Measurements from ENCODE around the gene DLGAP1. TPM values are rescaled to one million over a fixed set of nuclear protein-coding genes. Genes with fewer than 3 reads are reported as not detected.
A peak's percentile ranks its signal among the peaks of the same experiment; 100 is the strongest.

DLGAP1 gene
- total and polyA plus RNA-seq, 5 experiments from 2014 or later: not detected

GRCh38 chr18:3450012-3450798 lies 1004.9 kb downstream of the DLGAP1 start, which contains the start of gene TGIF1:
Gene TGIF1, plus strand, starts transcription at chr18:3450172. Its CDS starts 318 bp downstream, at chr18:3450490.
- H3K4me3 Mint-ChIP-seq: peak within 1 kb of the TSS; percentile 92 to 99 (median 97)
- DNase-seq (peak; percentile 67 to 91 (median 80)), ATAC-seq (peak; percentile 11 to 18)
- H3K9me3 Mint-ChIP-seq: no peaks in the 10 kb centered on the region
- H3K27ac Mint-ChIP-seq: peak within 1 kb of the TSS; percentile 99 to 100 (median 100)
- POLR2A ChIA-PET: interaction anchor here (0.8 to 8.3 kb wide), 15 partner anchors 8 to 1845 kb away, joined by 3 to 112 read pairs (median 5); partner anchors contain the start of genes METTL4, MYL12A, MYL12B and NDC80
- H3K36me3 Mint-ChIP-seq: no peaks in the 10 kb centered on the region
- H3K4me1 Mint-ChIP-seq: peaks cover 16 to 55% (median 43%) of the 10 kb centered on the region in 4 donors
- H3K27me3 Mint-ChIP-seq: peaks cover 0 to 3% (median 0%) of the 10 kb centered on the region in 5 donors

GRCh38 chr18:3449512-3450011 lies 1005.5 kb downstream of the DLGAP1 start:
- peak in 8 of 10 donors; percentile 60 to 90 (median 75) for DNase-seq
- H3K27me3 Mint-ChIP-seq: peaks cover 0 to 3% (median 0%) of the 10 kb centered on the region in 5 donors
- H3K4me3 Mint-ChIP-seq: peak overlapping the region; percentile 88 to 99 (median 97)
- peak overlapping the region; percentile 98 to 100 (median 100) for H3K27ac Mint-ChIP-seq
- no peaks in the 10 kb centered on the region for H3K9me3 Mint-ChIP-seq
- POLR2A ChIA-PET: interaction anchor here (0.5 to 8.3 kb wide), 21 partner anchors 9 to 878 kb away, joined by 3 to 112 read pairs (median 4); partner anchors contain the start of genes METTL4, MYL12A, MYL12B and NDC80
- H3K36me3 Mint-ChIP-seq: no peaks in the 10 kb centered on the region
- peak; percentile 13 to 14 for ATAC-seq
- H3K4me1 Mint-ChIP-seq: peaks cover 13 to 50% (median 39%) of the 10 kb centered on the region in 4 donors

GRCh38 chr18:3448838-3449511 lies 1006.1 kb downstream of the DLGAP1 start:
- Mint-ChIP-seq H3K4me1 (peaks cover 13 to 46% (median 36%) of the 10 kb centered on the region in 4 donors), H3K27me3 (peaks cover 0 to 3% (median 0%) of the 10 kb centered on the region in 5 donors), H3K27ac (peak overlapping the region; percentile 98 to 100 (median 100)), H3K9me3 (no peaks in the 10 kb centered on the region), H3K4me3 (peak overlapping the region; percentile 88 to 99 (median 97)), H3K36me3 (no peaks in the 10 kb centered on the region)
- peak; percentile 59 to 93 (median 84) for DNase-seq
- POLR2A ChIA-PET: interaction anchor here (0.5 to 8.3 kb wide), 23 partner anchors 10 to 878 kb away, joined by 3 to 112 read pairs (median 4); partner anchors contain the start of genes METTL4, MYL12A, MYL12B and NDC80
- peak; percentile 41 to 61 for ATAC-seq

GRCh38 chr18:3447895-3448837 lies 1006.9 kb downstream of the DLGAP1 start:
- POLR2A ChIA-PET: interaction anchor here (0.5 to 8.3 kb wide), 28 partner anchors 8 to 1858 kb away, joined by 3 to 112 read pairs (median 4); partner anchors contain the start of genes MYL12A and MYL12B
- ATAC-seq (peak; percentile 52 to 59), DNase-seq (peak; percentile 66 to 94 (median 85))
- peak overlapping the region; percentile 88 to 99 (median 97) for H3K4me3 Mint-ChIP-seq
- peak overlapping the region; percentile 98 to 100 (median 100) for H3K27ac Mint-ChIP-seq
- H3K36me3 Mint-ChIP-seq: no peaks in the 10 kb centered on the region
- peaks cover 13 to 38% (median 28%) of the 10 kb centered on the region in 4 donors for H3K4me1 Mint-ChIP-seq
- peaks cover 0 to 3% (median 0%) of the 10 kb centered on the region in 5 donors for H3K27me3 Mint-ChIP-seq
- no peaks in the 10 kb centered on the region for H3K9me3 Mint-ChIP-seq

GRCh38 chr18:3447068-3447894 lies 1007.8 kb downstream of the DLGAP1 start:
- Mint-ChIP-seq H3K9me3 (no peaks in the 10 kb centered on the region), H3K4me1 (peaks cover 7 to 29% (median 20%) of the 10 kb centered on the region in 4 donors), H3K27me3 (peaks cover 0 to 3% (median 0%) of the 10 kb centered on the region in 5 donors), H3K27ac (peak overlapping the region; percentile 98 to 100 (median 100)), H3K4me3 (peak overlapping the region; percentile 88 to 99 (median 97)), H3K36me3 (no peaks in the 10 kb centered on the region)
- DNase-seq: peak in 4 of 10 donors; percentile 7 to 26 (median 14)
- POLR2A ChIA-PET: interaction anchor here (0.5 to 8.3 kb wide), 21 partner anchors 7 to 1859 kb away, joined by 3 to 112 read pairs (median 4); partner anchors contain the start of genes MYL12A, MYL12B and ZBTB14
- ATAC-seq: no peak

Small RNA genes lying within 50 kb of the gene (microRNA-seq; reads per million reads assigned to microRNA genes)
- not detected for gene MIR6718 (ENCODE audit: borderline microRNAs expressed)
